ENCODE results near the gene GPC5.

- TF ChIP-seq CTCF (IDR thresholded peaks at IDR 0.05 in 8 of 11, conservative IDR thresholded peaks at IDR 0.05 in 3 of 11): no peak
- no peak for TF ChIP-seq POLR2A (IDR thresholded peaks at IDR 0.05)
Measured at GRCh38 chr13:91647361-91647990, 249.1 kb downstream of the GPC5 start.

Measured in spleen (tissue), 7 donors.